GM06990 (cell line): ENCODE results near the gene SEMA5A.

Experiments used
- DNase-seq: peaks from one replicate; pipeline ENCODE4 v3.0.0-alpha.2; 2011; ENCODE audit not compliant: insufficient read length; ENCODE audit errors: extremely low read depth
- H3K27me3 ChIP-seq: replicated peaks from 2 replicates; pipeline ENCODE4 v1.6.0; 2011; ENCODE audit warnings: low read length; ENCODE audit not compliant: control insufficient read depth, insufficient read depth
- H3K36me3 ChIP-seq: 2 replicates; pipeline ENCODE4 v1.5.1; 2011; ENCODE audit warnings: low read length; ENCODE audit not compliant: control insufficient read depth, insufficient read depth
- H3K4me3 ChIP-seq: replicated peaks from 2 replicates; pipeline ENCODE4 v1.5.1; 2011; ENCODE audit warnings: low read depth, mild to moderate bottlenecking, control low read depth, low read length
- TF ChIP-seq, protein P1 (sequence below): IDR thresholded peaks from 2 replicates; pipeline ENCODE4 v1.5.1; 2011; ENCODE audit warnings: low read length, control low read depth, mild to moderate bottlenecking, inconsistent platforms; ENCODE audit not compliant: insufficient read depth, poor library complexity, severe bottlenecking

The SEMA5A gene

DNA sequence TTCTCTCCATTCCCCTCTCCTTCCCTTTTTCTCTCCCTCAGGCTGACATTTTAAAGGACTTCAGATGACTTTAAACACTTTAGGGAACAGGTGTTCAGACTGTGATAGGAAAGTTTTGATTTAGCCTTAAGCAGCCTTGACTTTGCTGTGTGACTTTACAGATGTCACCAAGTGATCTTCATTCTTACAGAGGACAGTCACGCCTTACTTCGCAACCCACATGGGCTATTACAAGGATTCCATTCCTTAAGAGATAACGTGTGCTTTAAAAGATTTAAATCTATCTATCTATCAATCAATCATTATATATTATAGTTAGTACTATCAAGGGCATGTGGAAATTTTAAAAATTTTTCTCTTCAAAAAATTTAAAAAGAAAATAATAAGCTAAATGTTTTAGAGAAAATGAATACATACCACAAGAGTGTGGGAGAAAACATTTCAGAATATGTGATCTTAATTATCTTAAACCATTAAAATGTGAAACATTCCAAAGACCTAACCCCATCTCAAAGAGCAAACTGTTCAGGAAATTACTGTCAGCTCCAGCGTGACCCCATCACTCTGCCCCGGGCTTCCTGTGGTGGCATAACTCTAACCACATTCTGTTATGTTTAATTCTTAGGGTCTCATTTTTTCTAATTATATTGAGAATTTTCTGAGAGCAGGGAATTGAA is 530.5 kb downstream of the SEMA5A start:
- Histone ChIP-seq H3K27me3 (no peaks in the 10 kb centered on the region), H3K36me3 (no peaks in the 10 kb centered on the region), H3K4me3 (no peak overlapping the region)
- TF ChIP-seq, protein P1, sequence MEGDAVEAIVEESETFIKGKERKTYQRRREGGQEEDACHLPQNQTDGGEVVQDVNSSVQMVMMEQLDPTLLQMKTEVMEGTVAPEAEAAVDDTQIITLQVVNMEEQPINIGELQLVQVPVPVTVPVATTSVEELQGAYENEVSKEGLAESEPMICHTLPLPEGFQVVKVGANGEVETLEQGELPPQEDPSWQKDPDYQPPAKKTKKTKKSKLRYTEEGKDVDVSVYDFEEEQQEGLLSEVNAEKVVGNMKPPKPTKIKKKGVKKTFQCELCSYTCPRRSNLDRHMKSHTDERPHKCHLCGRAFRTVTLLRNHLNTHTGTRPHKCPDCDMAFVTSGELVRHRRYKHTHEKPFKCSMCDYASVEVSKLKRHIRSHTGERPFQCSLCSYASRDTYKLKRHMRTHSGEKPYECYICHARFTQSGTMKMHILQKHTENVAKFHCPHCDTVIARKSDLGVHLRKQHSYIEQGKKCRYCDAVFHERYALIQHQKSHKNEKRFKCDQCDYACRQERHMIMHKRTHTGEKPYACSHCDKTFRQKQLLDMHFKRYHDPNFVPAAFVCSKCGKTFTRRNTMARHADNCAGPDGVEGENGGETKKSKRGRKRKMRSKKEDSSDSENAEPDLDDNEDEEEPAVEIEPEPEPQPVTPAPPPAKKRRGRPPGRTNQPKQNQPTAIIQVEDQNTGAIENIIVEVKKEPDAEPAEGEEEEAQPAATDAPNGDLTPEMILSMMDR: no peak
- no peak for DNase-seq

DNA sequence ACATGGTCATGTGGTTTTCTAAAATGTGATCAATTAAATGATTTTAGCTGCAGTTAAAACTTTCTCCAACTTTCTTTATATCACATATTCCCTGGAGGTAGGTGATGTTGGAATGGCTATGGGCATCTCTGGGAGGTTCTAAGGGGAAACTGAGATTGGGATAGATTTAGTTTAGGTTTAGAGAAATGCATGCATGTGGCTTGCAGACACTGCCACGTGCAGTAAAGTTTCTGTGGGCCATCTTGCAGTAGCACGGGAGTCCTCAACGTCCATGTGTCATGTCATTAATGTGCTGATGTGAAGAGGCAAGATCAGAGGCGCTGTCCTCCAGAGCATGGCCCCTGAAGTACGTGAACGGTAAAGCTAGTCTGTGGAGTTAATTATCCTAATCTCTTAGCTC is 532.7 kb downstream of the SEMA5A start:
- no peak overlapping the region for H3K4me3 ChIP-seq
- DNase-seq: no peak
- H3K36me3 ChIP-seq: no peaks in the 10 kb centered on the region
- TF ChIP-seq, protein P1: no peak
- H3K27me3 ChIP-seq: no peaks in the 10 kb centered on the region

DNA sequence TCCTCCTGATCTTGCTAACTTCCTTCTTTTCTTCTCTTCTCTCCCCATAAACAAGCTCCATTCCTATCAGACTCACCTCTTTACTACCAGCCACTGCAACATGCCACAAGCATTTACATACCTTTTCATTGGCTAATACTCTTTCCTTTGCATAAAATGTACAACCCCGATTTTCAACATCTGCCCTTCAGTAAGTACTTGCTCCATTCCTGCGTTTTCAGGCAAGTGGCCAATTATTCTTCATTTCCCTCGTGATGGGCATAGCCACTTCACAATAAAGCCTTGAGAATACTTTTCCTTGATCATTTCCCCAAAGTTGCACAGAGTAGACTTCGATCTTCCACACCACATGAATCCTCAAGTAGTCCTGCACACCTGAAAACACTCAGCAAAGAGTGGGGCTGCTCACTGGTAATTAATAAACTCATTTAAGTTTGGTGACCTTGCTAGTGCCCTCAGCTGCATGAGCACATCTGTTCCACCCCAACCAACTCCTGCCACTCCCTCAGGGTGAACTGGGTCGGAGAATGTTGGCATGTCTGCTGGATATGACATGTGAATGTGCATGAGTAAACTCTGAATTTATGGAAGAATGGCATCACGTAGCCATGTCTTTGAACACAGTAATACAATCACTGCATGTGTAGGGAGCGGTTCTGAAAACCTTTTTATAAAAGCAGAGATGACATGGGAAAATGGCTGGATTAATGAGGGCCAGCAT is 535.8 kb downstream of the SEMA5A start:
- TF ChIP-seq, protein P1: no peak
- no peak for DNase-seq
- H3K4me3 ChIP-seq: no peak overlapping the region
- H3K36me3 ChIP-seq: no peaks in the 10 kb centered on the region
- H3K27me3 ChIP-seq: no peaks in the 10 kb centered on the region

- TF ChIP-seq, protein P1: no peak
- no peaks in the 10 kb centered on the region for H3K27me3 ChIP-seq
Observed at GRCh38 chr5:8997542-8998070, 548.3 kb downstream of the SEMA5A start.

GRCh38 chr5:8993031-8993430 is 552.8 kb downstream of the SEMA5A start:
- no peaks in the 10 kb centered on the region for H3K27me3 ChIP-seq
- TF ChIP-seq, protein P1: peak; percentile 62
- no peak for DNase-seq

More at GRCh38 chr5:8997542-8998070, 548.3 kb downstream of the SEMA5A start:
- Histone ChIP-seq H3K4me3 (no peak overlapping the region), H3K36me3 (no peaks in the 10 kb centered on the region)
- DNase-seq: no peak

More at GRCh38 chr5:8993031-8993430, 552.8 kb downstream of the SEMA5A start:
- H3K4me3 ChIP-seq: no peak overlapping the region
- no peaks in the 10 kb centered on the region for H3K36me3 ChIP-seq
